GM21529 (cell line): ENCODE results near the gene ENTPD6.
"Not testable (repeated sequence)": the region's sequence is repeated elsewhere in the genome, so short reads cannot be mapped to it uniquely, and the experiment has no call there.

Experiments used
- ATAC-seq: cut with Tn5 transposase; IDR thresholded peaks from one replicate; pipeline ENCODE4 v1.9.1; 2021; ENCODE audit not compliant: unreplicated experiment

ENTPD6 gene

GRCh38 chr20:25240851-25241658, 45.5 kb downstream of the ENTPD6 start:
- not testable (repeated sequence) for ATAC-seq

DNA sequence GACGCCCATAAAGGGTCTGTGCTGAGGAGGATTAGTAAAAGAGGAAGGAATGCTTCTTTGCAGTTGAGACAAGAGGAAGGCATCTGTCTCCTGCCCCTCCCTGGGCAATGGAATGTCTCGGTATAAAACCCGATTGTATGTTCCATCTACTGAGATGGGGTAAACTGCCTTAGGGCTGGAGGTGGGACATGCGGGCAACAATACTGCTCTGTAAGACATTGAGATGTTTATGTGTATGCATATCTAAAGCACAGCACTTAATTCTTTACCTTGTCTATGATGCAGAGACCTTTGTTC, 46.1 kb downstream of the ENTPD6 start:
- ATAC-seq, result not testable (repeated sequence)

GRCh38 chr20:25242231-25242630, 46.7 kb downstream of the ENTPD6 start:
- ATAC-seq, result no peak

DNA sequence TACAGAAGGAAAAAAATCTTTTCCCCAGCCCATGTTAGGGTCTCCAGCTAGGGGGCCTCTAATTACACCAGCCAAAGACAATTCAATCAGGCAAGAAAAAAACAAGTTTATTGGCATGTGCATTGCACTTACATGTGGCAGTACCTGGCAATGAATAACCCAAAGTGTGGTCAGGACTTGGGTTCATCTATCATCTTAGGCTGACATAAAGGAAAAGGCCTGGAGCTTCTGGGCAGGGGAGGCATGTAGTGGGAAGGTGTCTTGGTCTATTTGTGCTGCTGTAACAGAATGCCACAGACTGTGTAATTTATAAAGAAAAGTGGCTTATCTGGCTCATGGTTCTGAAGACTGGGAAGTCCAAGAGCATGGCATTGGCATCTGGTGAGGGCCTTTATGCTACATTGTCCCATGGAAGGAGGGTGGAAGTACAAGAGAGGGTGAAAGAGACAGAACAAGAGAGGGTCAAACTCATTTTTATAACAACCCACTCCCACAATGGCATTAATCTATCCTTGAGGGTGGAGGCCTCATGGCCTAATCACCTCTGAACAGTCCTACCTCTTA, 48.0 kb downstream of the ENTPD6 start:
- ATAC-seq, result no peak

GRCh38 chr20:25244976-25245375, 49.5 kb downstream of the ENTPD6 start:
- no peak for ATAC-seq

DNA sequence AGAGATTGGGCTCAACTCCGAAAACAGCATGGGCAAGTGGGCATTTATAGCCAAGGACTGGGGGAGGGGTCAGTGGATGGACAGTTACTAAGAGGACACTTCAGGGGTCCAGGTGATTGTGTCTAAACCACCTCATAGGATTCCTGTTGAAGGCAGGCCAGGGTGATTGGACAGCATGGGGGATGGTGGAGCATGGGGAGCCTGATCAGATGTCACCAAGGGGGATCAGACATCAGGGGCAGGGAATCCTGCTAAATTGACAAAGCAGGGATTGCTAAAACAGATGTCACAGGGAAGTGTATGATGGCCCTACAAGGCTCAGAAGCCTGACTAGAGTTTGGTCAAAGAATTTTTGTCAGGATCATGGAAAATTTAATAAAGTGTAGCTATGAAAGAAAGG, 49.9 kb downstream of the ENTPD6 start:
- no peak for ATAC-seq

DNA sequence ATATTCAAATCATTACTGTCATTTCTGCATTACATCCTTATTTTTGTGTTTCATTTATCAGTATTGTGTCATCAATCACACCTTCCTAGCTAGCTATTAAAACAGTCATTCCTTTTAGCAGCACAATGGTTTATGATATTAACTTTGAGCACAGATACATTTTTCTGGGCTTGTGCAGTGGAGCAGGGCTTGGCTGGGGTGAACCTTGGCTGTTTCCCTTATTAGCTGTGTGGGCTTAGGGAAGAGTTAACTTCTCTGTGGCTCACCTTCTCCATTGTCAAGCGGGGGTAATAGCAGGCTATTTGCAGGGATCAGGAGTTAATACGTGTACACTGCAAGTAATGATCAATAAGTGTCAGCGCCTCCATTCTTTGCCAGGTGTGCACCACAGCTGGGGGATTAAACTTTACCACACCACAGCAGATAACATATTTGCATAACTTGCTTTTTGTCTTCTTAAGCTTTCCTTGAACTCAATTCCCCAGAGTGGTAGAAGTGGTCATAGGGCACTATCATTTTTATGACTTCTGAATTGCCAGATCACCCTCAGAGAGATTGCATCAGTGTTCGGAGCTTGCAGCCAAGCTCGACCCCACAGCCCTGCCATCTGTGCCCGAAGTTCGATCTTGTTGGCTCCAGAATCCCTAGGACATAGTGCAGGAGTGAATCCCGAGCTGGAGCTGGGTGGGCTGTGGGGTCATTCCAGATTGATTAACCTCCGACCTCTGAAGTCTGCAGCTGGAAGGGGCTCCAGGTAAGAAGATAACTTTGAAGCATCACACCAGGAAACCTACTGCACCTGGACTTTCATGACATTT, 50.9 kb downstream of the ENTPD6 start:
- peak; percentile 26 for ATAC-seq

DNA sequence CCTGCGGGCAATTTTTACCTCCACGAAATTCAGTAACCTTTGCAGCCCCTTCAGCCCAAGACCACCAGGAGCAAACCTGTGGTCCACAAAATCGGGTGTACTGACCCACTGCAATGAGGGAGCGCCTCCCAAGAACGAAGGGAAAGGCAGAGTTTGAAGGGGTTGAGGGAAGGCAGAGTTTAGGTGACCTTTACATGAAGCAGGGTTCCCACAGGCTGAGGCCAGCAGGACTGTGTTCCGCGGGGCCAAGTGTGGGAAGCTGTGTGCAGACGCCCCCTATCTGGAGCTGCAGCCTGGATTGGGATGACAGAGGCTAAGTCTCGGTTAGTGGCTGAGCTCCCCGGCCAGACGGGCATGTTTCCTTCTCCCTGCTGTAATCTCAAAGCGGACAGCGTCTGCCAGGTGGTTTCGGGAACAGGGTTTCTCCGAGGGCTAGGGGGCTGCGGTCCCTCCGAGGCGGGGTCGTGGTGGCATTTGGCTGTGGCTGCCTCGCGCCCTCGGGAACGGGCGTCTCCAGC, 51.5 kb downstream of the ENTPD6 start:
- ATAC-seq, result peak; percentile 2

- peak; percentile 30 for ATAC-seq
These were observed 52.0 kb downstream of the ENTPD6 start for GRCh38 chr20:25247518-25247955.

- peak; percentile 63 for ATAC-seq
These were observed 52.7 kb downstream of the ENTPD6 start, which contains the start of gene PYGB for GRCh38 chr20:25247956-25248785. Gene PYGB (plus strand): TSS chr20:25248085. CDS start chr20:25248179, 94 bp downstream.

DNA sequence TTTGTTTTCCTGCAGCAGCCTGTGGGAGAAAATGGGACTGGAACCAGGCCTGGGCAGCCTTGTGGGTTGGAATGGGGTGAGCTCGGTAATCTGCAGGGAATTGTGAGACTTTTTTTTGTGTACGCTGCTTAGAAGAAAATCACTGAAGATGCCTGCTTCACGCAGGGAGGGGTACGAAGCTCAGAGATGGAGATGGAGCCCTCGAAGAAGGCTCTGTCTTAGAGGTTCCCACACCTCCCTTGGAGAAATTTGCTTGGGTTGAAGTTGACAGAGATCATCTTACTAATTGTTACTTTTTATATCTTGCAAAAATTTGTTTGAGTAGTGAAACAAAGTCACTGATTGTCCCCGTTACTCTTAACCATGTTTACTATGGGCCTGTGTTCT, 53.3 kb downstream of the ENTPD6 start:
- ATAC-seq, result peak; percentile 6

DNA sequence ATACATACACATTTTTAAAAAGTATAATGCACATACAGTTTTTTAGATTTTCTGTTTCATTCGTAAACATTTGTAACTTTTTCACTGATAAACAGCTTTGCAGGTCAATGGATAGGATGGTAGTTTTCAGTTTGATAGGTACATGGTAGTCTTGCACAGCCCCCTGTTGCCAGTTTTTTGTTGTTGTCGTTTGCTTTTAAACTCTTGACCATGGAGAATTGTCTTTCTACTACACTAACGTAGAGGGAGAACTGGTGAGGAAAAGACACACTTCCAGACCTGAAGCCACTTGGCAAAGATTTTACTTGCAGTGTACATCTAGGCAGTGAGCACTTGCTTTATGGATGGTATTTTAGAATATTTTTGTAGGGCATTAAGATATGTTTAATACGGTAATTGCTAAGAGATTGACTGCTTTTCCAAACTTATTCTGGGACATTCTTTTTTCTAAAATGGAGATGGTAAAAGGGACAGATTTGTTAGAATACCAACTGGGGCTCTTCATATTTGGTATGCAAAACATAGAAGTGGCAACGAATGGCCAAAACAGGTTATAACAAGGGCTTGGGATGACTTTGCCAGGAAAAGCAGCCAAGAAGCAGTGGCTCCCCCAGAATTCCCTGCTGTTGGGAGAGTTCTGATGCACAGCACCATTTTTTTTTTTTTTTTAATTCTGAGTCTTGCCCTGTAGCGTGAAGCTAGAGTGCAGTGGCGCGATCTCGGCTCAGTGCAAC, 53.9 kb downstream of the ENTPD6 start:
- no peak for ATAC-seq

- ATAC-seq, result no peak
These were observed 55.0 kb downstream of the ENTPD6 start for GRCh38 chr20:25250508-25250907.

GRCh38 chr20:25251019-25251418, 55.5 kb downstream of the ENTPD6 start:
- no peak for ATAC-seq

DNA sequence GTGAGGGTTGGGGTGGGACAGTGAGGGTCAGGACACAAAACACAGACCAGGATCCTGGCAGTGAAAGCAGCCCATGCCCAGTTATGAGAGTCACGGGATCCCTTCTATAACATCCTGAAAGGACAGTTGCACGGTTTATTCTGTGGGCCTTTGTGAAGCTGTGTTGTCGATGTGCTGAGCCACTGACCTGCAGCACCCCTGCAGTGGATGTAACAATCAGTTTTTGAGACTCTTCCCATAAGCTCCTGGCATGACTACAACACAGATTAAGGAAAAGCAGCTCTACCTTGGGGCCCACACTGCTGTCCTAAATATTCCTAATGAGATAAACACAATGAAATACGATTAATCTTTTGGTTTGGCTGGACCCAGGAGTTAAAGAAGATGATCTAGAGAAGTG, 56.0 kb downstream of the ENTPD6 start:
- ATAC-seq, result no peak

GRCh38 chr20:25252230-25252651, 56.7 kb downstream of the ENTPD6 start:
- no peak for ATAC-seq

DNA sequence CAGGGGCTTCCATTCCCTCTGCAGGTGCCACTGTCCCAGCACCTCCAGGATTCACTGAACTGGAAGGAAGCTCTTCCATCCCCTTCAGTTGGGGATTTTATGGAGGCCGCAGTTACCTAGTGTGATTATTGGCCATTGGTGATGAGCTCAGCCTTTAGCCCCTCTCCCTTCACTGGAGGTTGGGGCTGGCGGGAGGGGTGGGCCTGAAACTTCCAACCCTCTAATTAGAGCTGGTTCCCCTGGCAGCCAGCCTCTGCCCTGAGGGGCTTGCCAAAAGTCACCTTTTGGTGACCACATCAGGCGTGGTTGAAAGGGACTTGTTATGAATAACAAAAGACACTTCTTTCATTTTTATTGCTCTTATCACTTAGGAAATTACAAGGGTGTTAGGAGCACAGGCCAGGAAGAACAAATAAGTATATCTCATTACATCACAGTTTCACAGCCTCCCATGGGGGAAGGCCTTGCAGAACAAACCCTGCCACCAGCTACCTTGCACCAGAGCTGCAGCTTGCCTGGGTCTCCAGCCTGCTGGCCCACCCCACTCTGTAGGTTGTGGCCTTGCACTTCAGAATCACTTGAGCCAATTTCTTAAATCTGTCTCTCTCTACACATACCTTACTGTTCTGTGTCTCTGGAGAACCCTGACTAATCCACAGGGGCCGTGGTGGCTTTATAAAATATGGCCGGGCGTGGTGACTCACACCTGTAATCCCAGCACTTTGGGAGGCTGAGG, 57.3 kb downstream of the ENTPD6 start:
- no peak for ATAC-seq

- no peak for ATAC-seq
These were observed 58.2 kb downstream of the ENTPD6 start for GRCh38 chr20:25253606-25254275.

- no peak for ATAC-seq
These were observed 59.1 kb downstream of the ENTPD6 start for GRCh38 chr20:25254571-25254970.
